Stimulated activated effector memory CD8-positive, alpha-beta T cell treated with anti-CD3 and anti-CD28 coated beads, Interleukin-12 subunit alpha, Interleukin-12 subunit beta, amount 100 ng/mL, for 72 hours (primary cell): ENCODE results near the gene BLM.
"Not testable (repeated sequence)": the region's sequence is repeated elsewhere in the genome, so short reads cannot be mapped to it uniquely, and the experiment has no call there.

Experiments used
- ATAC-seq: fragments of 150-1000 bp; cut with Tn5 transposase; 2 replicates; pipeline ENCODE4 v1.10.0; 2021
- DNase-seq, 2 donors: peaks; one replicate each; pipeline ENCODE4 v3.0.0; 2021 to 2022; ENCODE audit warnings: low spot score in 2 of 2
- H3K27ac Mint-ChIP-seq: one replicate; pipeline ENCODE4 v1.8.0; 2022; ENCODE audit warnings: mild to moderate bottlenecking, mixed read lengths
- H3K36me3 Mint-ChIP-seq: one replicate; pipeline ENCODE4 v1.8.0; 2022; ENCODE audit warnings: mild to moderate bottlenecking, mixed read lengths
- H3K4me1 Mint-ChIP-seq: one replicate; pipeline ENCODE4 v1.8.0; 2022; ENCODE audit warnings: mixed read lengths
- H3K4me3 Mint-ChIP-seq: one replicate; pipeline ENCODE4 v1.8.0; 2022; ENCODE audit warnings: mild to moderate bottlenecking, mixed read lengths
- H3K9me3 Mint-ChIP-seq: one replicate; pipeline ENCODE4 v1.8.0; 2022; ENCODE audit warnings: mixed read lengths

BLM gene

GRCh38 chr15:90825115-90825899 is 108.2 kb downstream of the BLM start:
- H3K27ac Mint-ChIP-seq, DNase-seq, H3K4me3 Mint-ChIP-seq, H3K9me3 Mint-ChIP-seq, ATAC-seq: not testable (repeated sequence)
- Mint-ChIP-seq H3K4me1 (peaks cover 29% of the 10 kb centered on the region), H3K36me3 (peaks cover 18% of the 10 kb centered on the region)

DNA sequence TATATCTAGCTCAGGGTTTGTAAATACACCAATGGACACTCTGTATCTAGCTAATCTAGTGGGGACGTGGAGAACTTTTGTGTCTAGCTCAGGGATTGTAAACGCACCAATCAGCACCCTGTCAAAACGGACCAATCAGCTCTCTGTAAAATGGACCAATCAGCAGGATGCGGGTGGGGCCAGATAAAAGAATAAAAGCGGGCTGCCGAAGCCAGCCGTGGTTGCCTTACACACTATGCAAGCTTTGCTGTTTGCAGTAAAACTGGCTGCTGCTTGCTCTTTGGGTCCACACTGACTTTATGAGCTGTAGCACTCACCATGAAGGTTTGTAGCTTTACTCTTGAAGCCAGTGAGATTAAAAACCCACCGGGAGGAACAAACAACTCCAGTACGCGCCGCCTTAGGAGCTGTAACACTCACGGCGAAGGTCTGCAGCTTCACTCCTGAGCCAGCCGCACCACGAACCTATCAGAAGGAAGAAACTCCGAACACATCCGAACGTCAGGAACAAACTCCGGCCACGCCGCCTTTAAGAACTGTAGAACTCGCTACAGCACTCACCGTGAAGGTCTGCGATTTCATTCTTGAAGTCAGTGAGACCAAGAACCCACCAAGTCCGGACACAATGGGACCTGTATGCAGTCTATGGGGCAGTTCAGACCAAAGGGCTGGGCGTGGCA is 109.2 kb downstream of the BLM start:
- ATAC-seq, H3K9me3 Mint-ChIP-seq, DNase-seq: not testable (repeated sequence)
- Mint-ChIP-seq H3K36me3 (peaks cover 24% of the 10 kb centered on the region), H3K4me1 (peaks cover 32% of the 10 kb centered on the region), H3K4me3 (peak overlapping the region; percentile 54), H3K27ac (peak overlapping the region; percentile 72)

DNA sequence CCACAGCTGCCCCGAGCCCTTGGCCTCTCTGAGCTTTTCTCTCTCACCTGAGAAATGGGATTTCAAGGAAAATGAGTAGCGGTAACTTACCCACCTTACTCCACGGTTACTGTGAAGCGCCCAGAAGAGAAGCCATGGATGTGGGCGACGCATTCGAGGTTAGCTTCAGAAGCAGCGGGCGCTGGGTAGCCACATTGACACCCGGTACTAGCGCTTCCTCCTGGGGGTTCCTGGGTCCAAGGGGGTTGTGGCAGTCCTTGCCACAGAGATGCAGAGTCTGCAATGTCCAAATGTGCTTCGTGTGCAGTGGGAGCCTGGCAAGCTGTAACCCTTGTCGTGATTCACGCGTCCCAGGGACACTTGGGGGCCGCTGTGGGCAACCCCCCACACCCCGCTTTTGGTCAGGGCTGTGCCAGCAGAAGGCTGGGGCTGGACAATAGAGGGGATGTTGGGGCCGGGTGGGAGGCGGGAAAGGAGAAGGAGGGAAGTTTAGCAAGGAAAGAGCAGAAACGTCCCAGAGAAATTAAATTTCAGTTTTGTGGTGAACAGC is 109.8 kb downstream of the BLM start:
- H3K4me1 Mint-ChIP-seq = peaks cover 32% of the 10 kb centered on the region

GRCh38 chr15:90828111-90828510 is 111.0 kb downstream of the BLM start:
- Mint-ChIP-seq H3K27ac (peak overlapping the region; percentile 72), H3K4me3 (peak overlapping the region; percentile 54), H3K4me1 (peaks cover 32% of the 10 kb centered on the region), H3K9me3 (no peaks in the 10 kb centered on the region), H3K36me3 (peaks cover 32% of the 10 kb centered on the region)
- no peak for ATAC-seq
- DNase-seq = no peak

More for the DNA sequence above, 109.8 kb downstream of the BLM start:
- Mint-ChIP-seq H3K4me3 (peak overlapping the region; percentile 54), H3K36me3 (peaks cover 25% of the 10 kb centered on the region), H3K9me3 (no peaks in the 10 kb centered on the region), H3K27ac (peak overlapping the region; percentile 72)
- DNase-seq (no peak), ATAC-seq (no peak)

DNA sequence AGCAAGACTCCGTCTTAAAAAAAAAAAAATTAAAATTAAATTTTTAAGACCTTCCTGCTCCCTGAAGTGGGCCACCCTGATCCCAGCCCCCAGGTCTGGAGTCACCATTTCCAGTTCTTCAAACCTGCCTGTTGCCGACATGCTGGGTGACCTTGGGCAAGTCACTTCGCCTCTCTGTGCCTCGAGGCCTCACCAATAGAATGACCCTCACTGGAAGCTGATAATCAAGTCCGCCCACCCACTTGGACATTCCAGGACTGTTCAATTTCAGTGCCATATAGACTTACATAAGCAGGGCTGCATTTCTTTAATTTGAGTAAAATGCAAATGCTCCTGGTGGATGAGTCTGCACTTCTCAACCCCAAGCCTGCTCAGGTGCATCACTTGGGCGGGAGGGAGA is 112.0 kb downstream of the BLM start:
- DNase-seq (no peak), ATAC-seq (no peak)
- Mint-ChIP-seq H3K4me1 (peaks cover 36% of the 10 kb centered on the region), H3K27ac (peak overlapping the region; percentile 98), H3K9me3 (no peaks in the 10 kb centered on the region), H3K36me3 (peaks cover 32% of the 10 kb centered on the region), H3K4me3 (peak overlapping the region; percentile 78)

DNA sequence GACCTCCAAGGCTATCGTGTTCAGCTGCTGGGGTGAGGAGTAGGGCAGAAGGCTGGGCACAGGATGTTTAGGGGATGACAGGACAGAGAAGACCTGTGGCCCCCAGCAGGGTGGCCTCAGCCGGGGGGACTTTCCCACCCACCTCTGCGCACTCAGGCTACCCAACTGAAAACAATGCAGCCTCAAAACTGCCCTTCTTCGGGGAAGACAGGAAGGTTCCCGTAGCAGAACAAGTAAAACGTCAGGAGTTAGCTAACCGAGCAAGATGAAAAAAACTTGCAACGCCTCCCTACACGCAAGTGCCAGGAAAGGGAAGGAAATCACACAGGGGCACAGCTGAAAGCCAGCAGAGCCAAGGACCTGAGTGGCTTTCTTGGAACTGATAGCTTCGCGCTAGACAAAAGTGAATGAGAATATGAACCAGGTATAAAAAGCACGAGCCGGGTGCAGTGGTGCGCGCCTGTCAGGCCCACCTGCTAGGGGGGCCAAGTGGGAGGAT is 112.8 kb downstream of the BLM start:
- DNase-seq (peak in 1 of 2 donors; percentile 90), ATAC-seq (peak; percentile 93)
- Mint-ChIP-seq H3K36me3 (peaks cover 32% of the 10 kb centered on the region), H3K4me3 (peak overlapping the region; percentile 78), H3K9me3 (no peaks in the 10 kb centered on the region), H3K4me1 (peaks cover 38% of the 10 kb centered on the region), H3K27ac (peak overlapping the region; percentile 98)

- ATAC-seq (no peak), DNase-seq (no peak)
- H3K36me3 Mint-ChIP-seq = peaks cover 50% of the 10 kb centered on the region
- H3K4me1 Mint-ChIP-seq = peaks cover 66% of the 10 kb centered on the region
- no peaks in the 10 kb centered on the region for H3K9me3 Mint-ChIP-seq
- no peak overlapping the region for H3K27ac Mint-ChIP-seq
- no peak overlapping the region for H3K4me3 Mint-ChIP-seq
Observed at GRCh38 chr15:90834626-90835025, 117.5 kb downstream of the BLM start.

GRCh38 chr15:90836296-90836871 is 119.2 kb downstream of the BLM start:
- Mint-ChIP-seq H3K36me3 (peaks cover 42% of the 10 kb centered on the region), H3K27ac (peak overlapping the region; percentile 92), H3K9me3 (no peaks in the 10 kb centered on the region), H3K4me1 (peaks cover 60% of the 10 kb centered on the region), H3K4me3 (peak overlapping the region; percentile 83)
- DNase-seq = no peak
- ATAC-seq = no peak

DNA sequence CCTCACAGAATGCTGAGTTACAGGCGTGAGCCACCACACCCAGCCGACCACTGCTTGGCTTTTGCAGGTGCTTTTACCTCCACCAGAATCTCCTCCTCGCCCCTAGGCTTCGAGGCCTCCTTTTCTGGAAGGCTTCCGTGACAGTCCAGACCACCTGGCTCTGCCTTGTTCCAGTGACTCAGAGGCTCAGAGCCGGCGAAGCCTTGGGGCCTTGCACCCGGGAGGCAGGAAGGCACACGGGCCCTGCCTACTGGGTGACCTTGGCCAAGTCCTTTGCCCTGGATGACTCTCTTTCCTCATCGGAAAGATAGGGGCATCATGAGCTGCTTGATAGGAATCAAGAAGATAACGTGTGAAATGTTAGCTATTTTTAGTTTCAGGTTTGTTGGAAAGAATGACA is 119.9 kb downstream of the BLM start:
- Mint-ChIP-seq H3K4me1 (peaks cover 67% of the 10 kb centered on the region), H3K4me3 (peak overlapping the region; percentile 83), H3K27ac (peak overlapping the region; percentile 92), H3K9me3 (no peaks in the 10 kb centered on the region), H3K36me3 (peaks cover 49% of the 10 kb centered on the region)
- ATAC-seq (peak; percentile 41), DNase-seq (no peak)

GRCh38 chr15:90838139-90838538 is 121.0 kb downstream of the BLM start:
- peak; percentile 69 to 91 for DNase-seq

GRCh38 chr15:90838544-90838943 is 121.4 kb downstream of the BLM start:
- ATAC-seq = peak; percentile 3
- peaks cover 75% of the 10 kb centered on the region for H3K4me1 Mint-ChIP-seq
- peak overlapping the region; percentile 92 for H3K27ac Mint-ChIP-seq
- no peaks in the 10 kb centered on the region for H3K9me3 Mint-ChIP-seq
- DNase-seq = no peak
- peaks cover 47% of the 10 kb centered on the region for H3K36me3 Mint-ChIP-seq
- H3K4me3 Mint-ChIP-seq = peak overlapping the region; percentile 83

More at GRCh38 chr15:90838139-90838538, 121.0 kb downstream of the BLM start:
- ATAC-seq = peak; percentile 97
- peak overlapping the region; percentile 92 for H3K27ac Mint-ChIP-seq
- H3K4me3 Mint-ChIP-seq = peak overlapping the region; percentile 83
- peaks cover 47% of the 10 kb centered on the region for H3K36me3 Mint-ChIP-seq
- H3K4me1 Mint-ChIP-seq = peaks cover 70% of the 10 kb centered on the region
- H3K9me3 Mint-ChIP-seq = no peaks in the 10 kb centered on the region

DNA sequence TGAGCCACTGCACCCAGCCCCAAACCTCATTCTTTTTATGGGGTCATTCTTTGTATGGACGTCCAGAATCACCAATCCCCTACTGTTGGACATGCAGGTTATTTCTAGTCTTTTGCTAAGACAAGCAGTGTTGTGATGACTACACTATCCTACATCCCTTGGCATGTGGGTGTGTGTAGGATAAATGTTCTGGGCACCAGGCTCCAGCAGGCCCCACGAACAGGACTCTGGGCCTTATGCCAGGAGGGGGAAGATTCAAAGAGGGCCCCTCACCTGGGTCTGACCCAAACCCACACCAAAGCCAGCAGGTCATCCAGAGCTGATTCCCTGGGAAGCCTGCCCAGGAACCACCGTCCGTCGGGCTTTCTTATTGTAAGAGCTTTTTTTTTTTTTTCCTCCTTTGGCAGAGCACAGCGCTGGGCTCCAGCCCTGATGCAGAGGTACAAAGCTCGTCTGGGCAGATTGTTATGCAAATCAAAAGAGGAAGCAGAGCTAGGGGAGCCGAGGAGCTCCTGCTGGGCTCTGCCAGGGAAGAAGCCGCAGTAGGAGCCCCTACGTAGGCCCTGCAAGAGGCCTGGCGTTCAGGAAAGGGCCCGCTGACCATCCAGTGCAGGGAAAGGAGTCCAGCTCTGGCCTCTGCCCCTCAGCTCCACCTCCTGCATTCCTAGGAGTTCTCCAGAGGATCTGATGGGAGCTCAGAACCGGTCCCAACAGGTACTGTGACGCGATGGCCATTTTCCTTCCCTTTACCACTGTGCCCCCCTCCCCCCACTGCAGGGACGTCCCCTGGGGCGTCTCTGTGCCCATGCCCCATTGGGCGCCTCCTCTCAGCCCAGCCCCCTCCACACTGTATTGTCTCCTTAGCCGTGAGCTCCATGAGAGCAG is 122.3 kb downstream of the BLM start:
- no peaks in the 10 kb centered on the region for H3K9me3 Mint-ChIP-seq
- ATAC-seq (no peak), DNase-seq (no peak)
- H3K27ac Mint-ChIP-seq = peak overlapping the region; percentile 92
- H3K36me3 Mint-ChIP-seq = peaks cover 52% of the 10 kb centered on the region
- peaks cover 73% of the 10 kb centered on the region for H3K4me1 Mint-ChIP-seq
- H3K4me3 Mint-ChIP-seq = peak overlapping the region; percentile 83

DNA sequence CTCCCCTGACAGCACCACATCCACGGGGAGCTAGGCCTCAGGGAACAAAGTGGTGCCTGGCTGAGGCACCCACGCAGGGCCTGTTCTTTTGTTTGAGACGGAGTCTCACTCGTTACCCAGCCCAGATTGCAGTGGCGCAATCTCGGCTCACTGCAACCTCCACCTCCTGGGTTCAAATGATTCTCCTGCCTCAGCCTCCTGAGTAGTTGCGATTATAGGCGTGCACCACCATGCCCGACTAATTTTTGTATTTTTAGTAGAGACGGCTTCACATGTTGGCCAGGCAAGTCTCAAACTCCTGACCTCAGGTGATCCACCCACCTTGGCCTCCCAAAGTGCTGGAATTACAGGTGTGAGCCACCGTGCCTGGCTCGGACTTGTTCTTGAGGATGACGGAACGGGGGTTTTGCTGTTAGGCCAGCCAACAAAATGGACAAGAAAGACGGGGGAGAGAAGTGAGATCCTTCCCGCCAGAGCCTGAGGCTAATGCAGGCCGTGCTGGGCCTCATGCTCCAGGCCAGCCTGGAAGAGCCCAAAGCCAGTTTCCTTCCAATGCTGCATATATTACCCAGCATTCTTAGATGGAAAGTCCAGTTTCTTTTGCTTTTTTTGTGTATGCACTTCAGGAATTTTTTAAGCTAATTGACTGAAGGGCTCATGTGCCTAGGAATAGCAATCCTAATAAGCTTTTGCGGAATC is 123.2 kb downstream of the BLM start:
- H3K4me3 Mint-ChIP-seq = peak overlapping the region; percentile 83
- DNase-seq (no peak), ATAC-seq (no peak)
- H3K27ac Mint-ChIP-seq = no peak overlapping the region
- peaks cover 59% of the 10 kb centered on the region for H3K36me3 Mint-ChIP-seq
- H3K4me1 Mint-ChIP-seq = peaks cover 71% of the 10 kb centered on the region
- H3K9me3 Mint-ChIP-seq = no peaks in the 10 kb centered on the region

GRCh38 chr15:90840954-90841353 is 123.8 kb downstream of the BLM start:
- H3K27ac Mint-ChIP-seq = no peak overlapping the region
- no peak for ATAC-seq
- H3K9me3 Mint-ChIP-seq = no peaks in the 10 kb centered on the region
- no peak for DNase-seq
- peaks cover 73% of the 10 kb centered on the region for H3K4me1 Mint-ChIP-seq
- H3K36me3 Mint-ChIP-seq = peaks cover 63% of the 10 kb centered on the region
- H3K4me3 Mint-ChIP-seq = no peak overlapping the region
